NCI-H1092 treated with DMSO at 0.1 percent for 48 hours (cell line): ENCODE data around the gene PSPC1.
"Not testable (repeated sequence)": the region's sequence is repeated elsewhere in the genome, so short reads cannot be mapped to it uniquely, and the experiment has no call there.

Experiments
- DNase-seq: peaks from one replicate; lab custom pipeline; 2025; lab: John Stamatoyannopoulos, UW

PSPC1 gene

GRCh38 chr13:19764237-19764636 lies 18.5 kb downstream of the PSPC1 start:
- no peak for DNase-seq

GRCh38 chr13:19763618-19764017 lies 19.1 kb downstream of the PSPC1 start:
- DNase-seq: no peak

- no peak for DNase-seq
These were observed 23.1 kb downstream of the PSPC1 start for GRCh38 chr13:19759669-19760068.

GRCh38 chr13:19742643-19743042 lies 40.1 kb downstream of the PSPC1 start:
- no peak for DNase-seq

GRCh38 chr13:19737844-19738557 lies 44.7 kb downstream of the PSPC1 start:
- DNase-seq: no peak

GRCh38 chr13:19726611-19727010 lies 56.1 kb downstream of the PSPC1 start:
- no peak for DNase-seq

GRCh38 chr13:19725320-19725719 lies 57.4 kb downstream of the PSPC1 start:
- no peak for DNase-seq

GRCh38 chr13:19720039-19720438 lies 62.7 kb downstream of the PSPC1 start:
- DNase-seq: no peak

GRCh38 chr13:19713186-19713965 lies 69.4 kb downstream of the PSPC1 start:
- DNase-seq: no peak

- not testable (repeated sequence) for DNase-seq
These were observed 73.0 kb downstream of the PSPC1 start for GRCh38 chr13:19709782-19710181.

GRCh38 chr13:19709039-19709438 lies 73.7 kb downstream of the PSPC1 start:
- DNase-seq: not testable (repeated sequence)

GRCh38 chr13:19704256-19704655 lies 78.5 kb downstream of the PSPC1 start:
- not testable (repeated sequence) for DNase-seq

GRCh38 chr13:19701619-19702018 lies 81.1 kb downstream of the PSPC1 start:
- not testable (repeated sequence) for DNase-seq

GRCh38 chr13:19700963-19701362 lies 81.8 kb downstream of the PSPC1 start:
- DNase-seq: not testable (repeated sequence)

GRCh38 chr13:19695829-19696228 lies 86.9 kb downstream of the PSPC1 start:
- DNase-seq: no peak

- DNase-seq: no peak
These were observed 87.3 kb downstream of the PSPC1 start for GRCh38 chr13:19695428-19695827.

- not testable (repeated sequence) for DNase-seq
These were observed 91.3 kb downstream of the PSPC1 start for GRCh38 chr13:19691447-19691846.

- no peak for DNase-seq
These were observed 97.3 kb downstream of the PSPC1 start for GRCh38 chr13:19685437-19685836.

GRCh38 chr13:19685034-19685433 lies 97.7 kb downstream of the PSPC1 start:
- DNase-seq: no peak

GRCh38 chr13:19681517-19681916 lies 101.2 kb downstream of the PSPC1 start:
- no peak for DNase-seq

GRCh38 chr13:19680751-19681150 lies 102.0 kb downstream of the PSPC1 start:
- DNase-seq: no peak

- no peak for DNase-seq
These were observed 106.6 kb downstream of the PSPC1 start for GRCh38 chr13:19676168-19676567.

- no peak for DNase-seq
These were observed 107.8 kb downstream of the PSPC1 start for GRCh38 chr13:19674898-19675297.
